IMR-90 (cell line): Measurements from ENCODE around the gene TMCO1. TPM values are rescaled to one million over a fixed set of nuclear protein-coding genes. Genes with fewer than 3 reads are reported as not detected.
A peak's percentile ranks its signal among the peaks of the same experiment; 100 is the strongest.

Source experiments
- ATAC-seq: fragments of 200-7000 bp; cut with Tn5 transposase; 2 replicates; pipeline ENCODE4 v1.9.1; 2020; ENCODE audit warnings: low read depth, mild to moderate bottlenecking, moderate library complexity
- BruUV-seq: library from RNA; stranded (reverse); fragments of 400-500 nt; replicated peaks from 2 replicates; lab custom pipeline; 2021; lab: Mats Ljungman, UMichigan
- CTCF ChIA-PET: fragments of 300-600 bp; formaldehyde crosslinking; extraction: SDS; loops from one replicate; lab custom pipeline; 2021; ENCODE audit warnings: antibody characterized with exemption; lab: Yijun Ruan, JAX
- POLR2A ChIA-PET: fragments of 300-600 bp; sonication (Branson Sonifier 250); formaldehyde crosslinking; loops from one replicate; lab custom pipeline; 2022; ENCODE audit warnings: antibody characterized with exemption; ENCODE audit not compliant: unreplicated experiment; lab: Charles Lee
- DNase-seq: peaks from one replicate; pipeline ENCODE4 v3.0.0; 2013
- H2AFZ ChIP-seq: replicated peaks from 2 replicates; pipeline ENCODE3; 2013; ENCODE audit warnings: low read length, mild to moderate bottlenecking; ENCODE audit not compliant: poor library complexity
- H2AK5ac ChIP-seq: 2 replicates; pipeline ENCODE4 v1.6.1; 2013; ENCODE audit warnings: low read depth, low read length, inconsistent platforms
- H2AK9ac ChIP-seq: replicated peaks from 2 replicates; pipeline ENCODE3; 2013; ENCODE audit warnings: mild to moderate bottlenecking, low read depth, low read length, moderate library complexity; ENCODE audit not compliant: poor library complexity
- H2BK120ac ChIP-seq: 2 replicates; pipeline ENCODE4 v1.6.1; 2013; ENCODE audit warnings: low read depth, low read length, inconsistent platforms
- H2BK15ac ChIP-seq: 3 replicates; pipeline ENCODE4 v1.6.1; 2013; ENCODE audit warnings: low read depth, low read length, inconsistent platforms
- H2BK20ac ChIP-seq: 2 replicates; pipeline ENCODE4 v1.6.1; 2013; ENCODE audit warnings: low read depth, mild to moderate bottlenecking, inconsistent platforms, low read length, moderate library complexity
- H2BK5ac ChIP-seq: 2 replicates; pipeline ENCODE4 v1.6.1; 2013; ENCODE audit warnings: mild to moderate bottlenecking, low read depth, low read length, inconsistent platforms; ENCODE audit not compliant: poor library complexity, severe bottlenecking
- H3K14ac ChIP-seq: replicated peaks from 2 replicates; pipeline ENCODE4 v1.6.1; 2013; ENCODE audit warnings: low read depth, low read length, inconsistent platforms
- H3K18ac ChIP-seq: 2 replicates; pipeline ENCODE4 v1.6.1; 2013; ENCODE audit warnings: low read depth, low read length, control low read depth
- H3K23ac ChIP-seq: 2 replicates; pipeline ENCODE4 v1.6.1; 2013; ENCODE audit warnings: low read depth, low read length, inconsistent platforms
- H3K27ac ChIP-seq: 2 replicates; pipeline ENCODE4 v1.5.1; 2013; ENCODE audit warnings: mild to moderate bottlenecking, control low read depth, low read length; ENCODE audit not compliant: insufficient read depth
- H3K27me3 ChIP-seq: 2 replicates; pipeline ENCODE4 v1.6.1; 2013; ENCODE audit warnings: low read length; ENCODE audit not compliant: control insufficient read depth, insufficient read depth
- H3K36me3 ChIP-seq: 2 replicates; pipeline ENCODE4 v1.6.1; 2013; ENCODE audit warnings: low read length, mixed read lengths; ENCODE audit not compliant: control insufficient read depth, insufficient read depth
- H3K4ac ChIP-seq: 2 replicates; pipeline ENCODE4 v1.6.1; 2013; ENCODE audit warnings: low read depth, low read length, inconsistent platforms
- H3K4me1 ChIP-seq: 2 replicates; pipeline ENCODE4 v1.6.1; 2013; ENCODE audit warnings: low read length, mixed read lengths; ENCODE audit not compliant: control insufficient read depth, insufficient read depth
- H3K4me2 ChIP-seq: 2 replicates; pipeline ENCODE4 v1.6.1; 2013; ENCODE audit warnings: low read depth, mild to moderate bottlenecking, control low read depth, low read length, moderate library complexity
- H3K4me3 ChIP-seq: 2 replicates; pipeline ENCODE4 v1.5.1; 2013; ENCODE audit warnings: low read depth, mild to moderate bottlenecking, control low read depth, low read length, moderate library complexity; ENCODE audit not compliant: insufficient read depth
- H3K56ac ChIP-seq: 2 replicates; pipeline ENCODE4 v1.6.1; 2013; ENCODE audit warnings: low read length, inconsistent platforms; ENCODE audit not compliant: insufficient read depth; ENCODE audit errors: extremely low read depth
- H3K79me1 ChIP-seq, 2 experiments: 2 replicates each; pipeline ENCODE4 v1.6.1; 2013; ENCODE audit warnings: low read length in 2 of 2, inconsistent platforms in 1 of 2, low read depth in 1 of 2
- H3K9ac ChIP-seq: 2 replicates; pipeline ENCODE4 v1.6.1; 2013; ENCODE audit warnings: low read depth, low read length, control low read depth
- H3K9me1 ChIP-seq: 2 replicates; pipeline ENCODE4 v1.6.1; 2013; ENCODE audit warnings: low read length, inconsistent platforms; ENCODE audit not compliant: insufficient read depth
- H3K9me3 ChIP-seq: 2 replicates; pipeline ENCODE4 v1.6.1; 2013; ENCODE audit warnings: low read length; ENCODE audit not compliant: control insufficient read depth, insufficient read depth
- H4K20me1 ChIP-seq: 2 replicates; pipeline ENCODE4 v1.6.1; 2013; ENCODE audit warnings: low read length, inconsistent platforms; ENCODE audit not compliant: insufficient read depth
- H4K5ac ChIP-seq: 2 replicates; pipeline ENCODE4 v1.6.1; 2013; ENCODE audit warnings: mild to moderate bottlenecking, low read depth, low read length, control low read depth
- H4K8ac ChIP-seq, 2 experiments: 2 replicates each; pipeline ENCODE4 v1.6.1; 2013; ENCODE audit warnings: low read depth in 2 of 2, low read length in 2 of 2, control low read depth in 1 of 2, inconsistent platforms in 1 of 2
- H4K91ac ChIP-seq: 2 replicates; pipeline ENCODE4 v1.6.1; 2013; ENCODE audit warnings: low read depth, low read length, inconsistent platforms; ENCODE audit not compliant: insufficient read depth
- BHLHE40 ChIP-seq: fragments of 150-350 bp; IDR thresholded peaks from 2 replicates; pipeline ENCODE4 v1.6.1; 2016; ENCODE audit warnings: mild to moderate bottlenecking, low read depth, low read length
- CEBPB ChIP-seq: IDR thresholded peaks from 2 replicates; pipeline ENCODE4 v1.6.1; 2012; ENCODE audit warnings: low read depth, low read length, improper control_type of control experiment
- CTCF ChIP-seq: conservative IDR thresholded peaks from 2 replicates; pipeline ENCODE4 v1.5.1; 2012; ENCODE audit warnings: mild to moderate bottlenecking, low read depth, low read length, improper control_type of control experiment
- FOS ChIP-seq: fragments of 150-350 bp; IDR thresholded peaks from 2 replicates; pipeline ENCODE4 v1.6.1; 2016; ENCODE audit warnings: low read depth, low read length
- MAFK ChIP-seq: IDR thresholded peaks from 2 replicates; pipeline ENCODE4 v1.6.1; 2012; ENCODE audit warnings: low read depth, low read length, improper control_type of control experiment
- MXI1 ChIP-seq: IDR thresholded peaks from 2 replicates; pipeline ENCODE4 v1.6.1; 2012; ENCODE audit warnings: low read depth, mild to moderate bottlenecking, low read length, moderate library complexity, borderline replicate concordance
- RCOR1 ChIP-seq: IDR thresholded peaks from 2 replicates; pipeline ENCODE4 v1.6.1; 2012; ENCODE audit warnings: mild to moderate bottlenecking, low read length, improper control_type of control experiment; ENCODE audit not compliant: insufficient replicate concordance
- RFX5 ChIP-seq: IDR thresholded peaks from 2 replicates; pipeline ENCODE4 v1.8.0; 2012; ENCODE audit warnings: low read depth, mild to moderate bottlenecking, low read length, moderate library complexity
- WGBS, 2 experiments: methylation state at CpG; one replicate each; pipeline versions ENCODE4 v1.1.5 to v1.1.7; 2013; ENCODE audit warnings: missing lambda C conversion rate in 2 of 2; ENCODE audit not compliant: insufficient read length in 1 of 2; ENCODE audit errors: extremely low coverage in 2 of 2; 5-methylcytosine and 5-hydroxymethylcytosine counted together
- dilution Hi-C: fragments of 300-500 bp; cut with HindIII; formaldehyde crosslinking; loops from one replicate; pipeline ENCODE4 v1.14.3; 2018; ENCODE audit warnings: low sequenced_read_pairs; ENCODE audit not compliant: unreplicated experiment
- in situ Hi-C: fragments of 300-500 bp; cut with MboI; formaldehyde crosslinking; loops from 3 replicates; pipeline ENCODE4 v1.14.3; 2019; ENCODE audit warnings: low sequenced_read_pairs, inconsistent platforms, mixed read lengths
- intact Hi-C: fragments of 100-400 bp; cut with micrococcal nuclease; formaldehyde crosslinking; loops from 2 replicates; pipeline ENCODE4 v1.10.0; 2022
- polyA plus RNA-seq, 3 experiments: library from polyadenylated mRNA; depleted of rRNA; stranded (reverse); fragments of >200 nt; gene quantifications; 2 replicates each; pipeline ENCODE4 v1.2.3, GENCODE V29; 2012; ENCODE audit warnings: low replicate concordance in 1 of 3
- total RNA-seq: library from RNA; depleted of rRNA; stranded (reverse); fragments of >200 nt; gene quantifications from 2 replicates; pipeline ENCODE4 v1.2.3, GENCODE V29; 2012

Gene TMCO1
- total and polyA plus RNA-seq, 2 of the 4 experiments (the other 2 are of a cell fraction): 86.4 to 113 TPM

GRCh38 chr1:165707984-165708706, 60.5 kb downstream of the TMCO1 start:
- Histone ChIP-seq H4K91ac (no peak overlapping the region), H3K9ac (no peak overlapping the region), H2BK5ac (no peak overlapping the region), H3K4me2 (no peak overlapping the region), H2BK20ac (no peak overlapping the region), H3K23ac (no peak overlapping the region), H3K9me1 (no peaks in the 10 kb centered on the region), H2BK120ac (no peak overlapping the region), H3K27me3 (peaks cover 17% of the 10 kb centered on the region), H3K56ac (no peak overlapping the region), H3K79me1 (no peaks in the 10 kb centered on the region), H3K36me3 (no peaks in the 10 kb centered on the region), H3K18ac (no peak overlapping the region), H2AK5ac (no peak overlapping the region), H3K4me1 (no peaks in the 10 kb centered on the region), H3K27ac (no peak overlapping the region), H4K8ac (no peak overlapping the region), H2AFZ (no peak overlapping the region), H3K4ac (no peak overlapping the region), H3K4me3 (no peak overlapping the region), H3K14ac (no peak overlapping the region), H4K20me1 (no peaks in the 10 kb centered on the region), H4K5ac (no peak overlapping the region), H2BK15ac (no peak overlapping the region), H3K9me3 (no peaks in the 10 kb centered on the region), H2AK9ac (peak overlapping the region; percentile 47)
- ATAC-seq (no peak), DNase-seq (no peak)
- WGBS, 2 experiments: 78% methylated on average over 7 of the region's 11 CpGs; no CpG with 5 or more reads in 1 of the 2 experiments
- no TSS peak for BruUV-seq
- in situ Hi-C loops: no loop called here
- dilution Hi-C loops: no loop called here
- intact Hi-C loops: no loop called here
- POLR2A ChIA-PET: no interaction called here
- CTCF ChIA-PET: interaction anchor here (0.8 kb wide), 2 partner anchors 10 to 216 kb away, joined by 3 read pairs; partner anchors contain the start of gene ALDH9A1
- TF ChIP-seq MXI1 (no peak), CTCF (no peak), RCOR1 (no peak), FOS (no peak), RFX5 (no peak), CEBPB (no peak), MAFK (no peak), BHLHE40 (no peak)
